Measurements from ENCODE around the gene UBQLN4. TPM values are rescaled to one million over a fixed set of nuclear protein-coding genes. Genes with fewer than 3 reads are reported as not detected.

Gene UBQLN4
- total and polyA plus RNA-seq, 4 donors: 7.4 to 17.8 (median 11.3) TPM

- no peak for DNase-seq (ENCODE audit: low spot score)
- Histone ChIP-seq H3K27ac (ENCODE audit: low read depth in 1 of 2, low read length in 2 of 2) (no peak overlapping the region), H3K4me3 (ENCODE audit: low read depth in 1 of 3, low read length in 3 of 3) (no peak overlapping the region), H3K9ac (ENCODE audit: low read depth in 1 of 2, low read length in 2 of 2) (no peak overlapping the region), H3K27me3 (ENCODE audit: control insufficient read depth in 4 of 4, insufficient read depth in 4 of 4, low read length in 3 of 4) (no peaks in the 10 kb centered on the region), H3K4me1 (ENCODE audit: control insufficient read depth in 4 of 4, insufficient read depth in 4 of 4, low read length in 3 of 4) (peaks cover 0 to 22% (median 13%) of the 10 kb centered on the region in 4 donors), H3K9me3 (ENCODE audit: control insufficient read depth in 4 of 4, low read length in 3 of 4) (no peaks in the 10 kb centered on the region), H3K36me3 (ENCODE audit: control insufficient read depth in 4 of 4, insufficient read depth in 3 of 4, low read depth in 1 of 4, low read length in 3 of 4) (peaks cover 0 to 8% (median 5%) of the 10 kb centered on the region in 4 donors)
- 95% methylated on average over 1 of the region's 1 CpG for WGBS
- no peak for TF ChIP-seq TAF1 (conservative IDR thresholded peaks at IDR 0.05)
- no peak for TF ChIP-seq EGR1 (IDR thresholded peaks at IDR 0.05; ENCODE audit: low read depth in 2 of 2)
- no peak for TF ChIP-seq ZBTB33 (IDR thresholded peaks at IDR 0.05)
- no peak for TF ChIP-seq FOXA2 (IDR thresholded peaks at IDR 0.05)
- no peak for TF ChIP-seq HNF4A (conservative IDR thresholded peaks at IDR 0.05)
- TF ChIP-seq YY1 (IDR thresholded peaks at IDR 0.05): no peak
- no peak for TF ChIP-seq MAX (IDR thresholded peaks at IDR 0.05)
- no peak for TF ChIP-seq SP1 (IDR thresholded peaks at IDR 0.05)
- no peak for TF ChIP-seq HNF4G (IDR thresholded peaks at IDR 0.05)
- TF ChIP-seq NR2F2 (IDR thresholded peaks at IDR 0.05): no peak
- TF ChIP-seq REST (IDR thresholded peaks at IDR 0.05): no peak
- no peak for TF ChIP-seq FOXA1 (IDR thresholded peaks at IDR 0.05)
Observed at GRCh38 chr1:156056326-156056849, 2.8 kb upstream of the UBQLN4 start.

GRCh38 chr1:156055281-156056048 is 1.9 kb upstream of the UBQLN4 start:
- TF ChIP-seq TAF1 (conservative IDR thresholded peaks at IDR 0.05) (no peak), FOXA1 (IDR thresholded peaks at IDR 0.05) (no peak), YY1 (IDR thresholded peaks at IDR 0.05) (no peak), HNF4G (IDR thresholded peaks at IDR 0.05) (no peak), JUND (IDR thresholded peaks at IDR 0.05) (no peak), EGR1 (IDR thresholded peaks at IDR 0.05; ENCODE audit: low read depth in 2 of 2) (no peak)
- 25% methylated on average over 17 of the region's 17 CpGs for WGBS
- Histone ChIP-seq H3K9me3 (ENCODE audit: control insufficient read depth in 4 of 4, low read length in 3 of 4) (no peaks in the 10 kb centered on the region), H3K27ac (ENCODE audit: low read depth in 1 of 2, low read length in 2 of 2) (peak overlapping the region; percentile 94), H3K4me3 (ENCODE audit: low read depth in 1 of 3, low read length in 3 of 3) (peak overlapping the region; percentile 56 to 94 (median 94)), H3K9ac (ENCODE audit: low read depth in 1 of 2, low read length in 2 of 2) (peak overlapping the region; percentile 63 to 74), H3K36me3 (ENCODE audit: control insufficient read depth in 4 of 4, insufficient read depth in 3 of 4, low read depth in 1 of 4, low read length in 3 of 4) (peaks cover 0 to 8% (median 5%) of the 10 kb centered on the region in 4 donors), H3K4me1 (ENCODE audit: control insufficient read depth in 4 of 4, insufficient read depth in 4 of 4, low read length in 3 of 4) (peaks cover 0 to 22% (median 13%) of the 10 kb centered on the region in 4 donors), H3K27me3 (ENCODE audit: control insufficient read depth in 4 of 4, insufficient read depth in 4 of 4, low read length in 3 of 4) (no peaks in the 10 kb centered on the region)
- no peak for DNase-seq (ENCODE audit: low spot score)

Measured in liver (tissue), 9 donors.